Muscle of arm (tissue), 12 donors: ENCODE data around the gene ATP6V1G3. TPM values are rescaled to one million over a fixed set of nuclear protein-coding genes. Genes with fewer than 3 reads are reported as not detected.
"Not testable (repeated sequence)": the region's sequence is repeated elsewhere in the genome, so short reads cannot be mapped to it uniquely, and the experiment has no call there.

Experiments
- DNase-seq: peaks from one replicate; pipeline ENCODE4 v3.0.0-alpha.2; 2013
- polyA plus RNA-seq, 12 donors: library from polyadenylated mRNA; unstranded; fragments of 120-200 nt; gene quantifications; one replicate each; pipeline ENCODE4 v1.2.1, GENCODE V29; 2013; ENCODE audit not compliant: insufficient read length in 12 of 12

Gene ATP6V1G3
- polyA plus RNA-seq, 12 donors = not detected

DNA sequence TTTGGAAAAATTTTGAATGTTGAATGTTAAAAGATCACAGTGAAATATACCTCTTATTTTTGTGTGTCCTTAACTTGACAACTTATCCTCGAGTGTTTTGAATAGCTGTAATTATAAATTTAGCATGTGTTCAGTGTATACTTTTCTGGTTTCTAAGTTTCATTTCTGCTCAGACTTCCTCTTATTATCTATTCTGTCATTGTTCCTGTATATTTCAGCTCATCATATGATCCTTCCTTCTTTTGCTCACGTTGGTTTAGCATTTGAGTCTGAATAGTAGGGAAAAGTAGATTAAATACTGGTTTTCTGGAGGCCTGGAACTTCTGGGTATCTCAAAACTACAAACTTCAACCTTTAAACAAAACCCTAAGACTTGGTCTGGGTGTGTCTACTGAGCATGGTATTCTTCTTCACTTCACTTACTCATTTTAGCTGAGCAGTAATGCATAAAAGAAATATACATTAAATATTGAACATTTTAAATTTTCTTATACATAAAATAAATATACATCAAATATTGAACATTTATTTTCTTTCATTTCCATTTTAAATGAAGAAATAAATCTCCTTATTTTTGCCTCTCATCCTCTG, 3.3 kb upstream of the ATP6V1G3 start:
- no peak for DNase-seq

GRCh38 chr1:198542632-198543031, 2.2 kb upstream of the ATP6V1G3 start:
- no peak for DNase-seq

GRCh38 chr1:198541737-198542136, 1.3 kb upstream of the ATP6V1G3 start:
- no peak for DNase-seq

GRCh38 chr1:198538579-198539364, 1.7 kb downstream of the ATP6V1G3 start:
- DNase-seq = no peak

DNA sequence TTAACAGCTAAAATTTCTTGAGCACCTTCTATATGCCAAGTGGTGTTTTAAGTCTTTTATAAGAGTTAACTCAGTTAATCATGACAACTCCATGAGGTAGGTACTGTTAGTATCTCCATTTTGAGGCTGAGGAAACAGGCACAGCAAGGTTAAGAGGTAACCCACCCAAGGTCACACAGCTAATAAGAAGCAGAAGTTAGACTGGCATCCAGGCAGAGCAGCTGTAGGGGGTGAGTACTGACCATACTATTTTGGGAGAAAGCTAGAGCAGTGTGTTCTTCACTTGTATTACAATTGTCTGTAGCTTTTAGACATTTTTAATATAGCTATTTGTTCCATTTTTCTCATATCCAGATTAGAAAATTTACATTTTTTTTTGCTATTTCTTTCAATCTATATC, 4.8 kb downstream of the ATP6V1G3 start:
- DNase-seq = no peak

DNA sequence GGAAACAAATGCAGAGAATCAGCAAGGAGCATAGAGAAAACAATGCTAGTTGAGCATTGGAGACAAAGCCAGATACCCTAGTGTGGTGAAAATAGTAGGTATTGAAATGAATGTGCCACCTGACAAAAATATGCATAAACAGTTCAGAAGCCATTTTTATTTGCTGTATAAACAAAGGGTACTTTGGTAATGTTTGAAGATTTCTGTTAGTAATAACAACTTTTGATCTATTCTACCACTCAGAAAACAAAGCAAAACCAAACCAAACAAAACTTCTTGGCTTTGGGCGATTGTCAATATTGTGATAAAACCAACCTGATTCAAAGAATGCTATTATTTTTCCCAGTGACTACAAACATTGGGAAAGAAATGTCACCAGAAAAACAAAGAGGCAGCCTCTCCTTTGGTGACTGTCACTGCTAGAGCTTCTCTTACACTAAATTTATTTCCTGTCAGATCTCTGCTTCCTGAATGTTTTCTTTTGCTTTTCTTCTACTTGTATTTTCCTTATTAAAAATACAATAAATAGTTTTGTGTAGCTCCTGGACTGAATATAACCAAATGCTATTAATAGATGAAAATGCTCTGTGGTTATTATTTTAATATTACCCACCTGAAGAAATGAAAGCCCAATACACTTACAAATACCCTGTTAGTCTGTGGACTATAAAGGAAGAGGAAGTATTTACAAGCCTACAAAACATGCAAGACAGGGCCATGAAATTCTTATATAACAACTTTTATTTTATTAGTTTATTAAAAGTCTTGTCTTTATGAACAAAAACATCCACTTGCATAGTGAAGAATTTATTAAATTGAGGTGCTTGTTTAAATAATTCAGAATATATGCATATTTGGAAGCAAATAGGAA, 5.7 kb downstream of the ATP6V1G3 start:
- no peak for DNase-seq

DNA sequence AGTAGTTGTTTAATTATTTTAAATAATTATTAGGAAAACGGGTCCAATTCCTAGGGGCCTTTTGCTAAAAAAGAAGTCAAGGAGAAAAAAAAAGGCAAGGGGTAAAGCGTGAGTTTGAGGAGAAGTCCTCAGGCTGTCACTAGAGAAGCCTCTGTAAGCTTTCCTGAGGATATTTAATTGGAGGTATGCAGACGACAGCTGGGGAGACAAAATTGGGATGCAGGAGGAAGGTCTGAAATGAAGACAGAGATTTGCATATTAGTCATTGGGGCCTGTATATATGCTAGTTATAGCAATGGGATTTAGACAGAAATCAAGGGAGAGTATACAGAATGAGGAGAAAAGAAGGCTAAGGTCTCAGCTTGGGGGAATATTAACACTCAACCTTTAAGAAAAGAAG, 8.6 kb downstream of the ATP6V1G3 start:
- DNase-seq = no peak

- no peak for DNase-seq
These were observed 9.5 kb downstream of the ATP6V1G3 start for GRCh38 chr1:198530953-198531352.

- DNase-seq = peak; percentile 21
These were observed 11.1 kb downstream of the ATP6V1G3 start for GRCh38 chr1:198529414-198529813.

- DNase-seq = no peak
These were observed 12.1 kb downstream of the ATP6V1G3 start for GRCh38 chr1:198528364-198528763.

DNA sequence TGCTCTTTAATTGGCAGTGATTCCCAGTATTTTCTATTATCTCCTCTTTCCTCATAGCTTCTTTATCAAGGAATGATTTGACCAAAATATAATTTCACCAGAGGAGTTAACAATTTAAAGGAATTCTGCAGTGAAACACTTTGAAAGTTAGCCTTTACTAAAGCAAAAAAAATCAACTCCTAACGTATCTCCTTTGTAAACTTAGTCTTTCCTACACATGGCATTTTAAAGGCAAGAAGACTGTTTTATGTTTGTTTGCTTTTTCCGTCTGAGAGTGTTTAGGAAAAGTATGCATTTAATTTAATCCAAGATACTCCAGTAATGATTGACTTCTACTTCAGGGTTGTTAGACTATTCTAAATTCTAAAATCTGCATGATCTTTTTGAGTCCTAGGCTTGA, 15.9 kb downstream of the ATP6V1G3 start:
- no peak for DNase-seq

- not testable (repeated sequence) for DNase-seq
These were observed 16.4 kb downstream of the ATP6V1G3 start for GRCh38 chr1:198524127-198524526.

DNA sequence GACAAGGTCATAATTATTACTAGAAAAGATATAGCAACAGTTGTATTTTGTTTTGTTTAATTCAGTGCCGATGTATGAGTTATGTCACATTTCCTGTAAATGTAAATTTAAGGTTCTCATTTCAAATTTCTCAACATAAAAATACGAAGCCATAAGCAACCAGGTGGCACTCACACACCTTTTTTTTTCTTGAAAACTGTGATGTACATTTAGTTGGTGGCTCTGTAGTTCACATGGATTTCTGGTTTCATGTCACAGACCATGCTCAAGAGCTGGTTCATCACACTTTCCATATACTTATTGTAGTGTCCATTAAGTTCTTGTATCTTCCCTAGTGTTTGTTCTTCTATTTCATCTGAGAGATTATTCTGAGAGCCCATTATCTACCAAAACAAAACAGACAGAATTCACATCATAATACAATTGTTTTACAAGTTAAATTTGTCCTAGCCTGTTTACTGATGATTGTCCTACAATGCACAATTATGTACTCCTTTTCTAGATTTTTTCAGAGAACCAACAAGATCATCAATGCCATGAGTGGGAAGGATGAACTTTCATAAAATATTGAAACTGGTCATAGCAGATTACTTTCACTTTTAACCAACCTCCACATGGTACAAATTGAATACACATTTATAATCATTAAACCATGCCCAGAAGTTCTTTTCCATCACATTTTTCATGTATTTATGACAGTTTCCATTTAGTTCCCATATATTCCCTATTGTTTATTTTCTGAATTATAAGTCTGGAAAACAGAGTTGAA, 17.1 kb downstream of the ATP6V1G3 start:
- DNase-seq = no peak

DNA sequence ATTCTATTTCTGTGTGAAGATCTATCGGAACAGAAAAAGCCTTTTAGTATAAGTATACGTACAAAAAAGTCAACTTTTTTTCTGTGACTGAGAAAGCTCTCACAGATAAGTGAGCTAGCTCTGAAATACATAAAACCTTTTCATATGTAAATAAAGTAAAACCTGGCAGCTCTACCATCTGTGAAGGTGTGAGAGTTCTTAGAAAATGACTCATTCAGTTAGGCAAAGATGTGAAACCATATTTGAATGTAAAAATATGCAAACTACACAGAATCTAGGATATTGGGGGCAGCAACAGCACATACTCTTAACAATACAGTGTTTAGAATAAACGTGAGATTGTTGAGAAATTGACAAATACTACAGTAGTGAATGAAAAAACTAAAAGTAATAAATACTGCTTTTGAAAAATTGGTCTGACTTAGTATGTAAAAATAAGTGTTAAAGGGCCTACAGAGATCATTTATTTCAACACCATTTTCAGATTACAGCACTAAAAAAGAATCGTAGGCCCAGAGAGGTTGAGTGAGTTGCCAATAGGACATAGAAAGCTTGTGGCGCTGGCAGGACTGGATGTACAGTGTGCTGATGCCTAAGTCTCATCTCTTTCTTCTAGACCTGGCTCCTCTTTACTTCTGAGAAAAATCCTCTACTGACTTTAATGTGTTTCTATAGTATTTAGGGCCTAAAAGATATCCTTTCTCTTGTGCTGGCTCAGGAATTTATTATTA, 19.8 kb downstream of the ATP6V1G3 start:
- DNase-seq = no peak

DNA sequence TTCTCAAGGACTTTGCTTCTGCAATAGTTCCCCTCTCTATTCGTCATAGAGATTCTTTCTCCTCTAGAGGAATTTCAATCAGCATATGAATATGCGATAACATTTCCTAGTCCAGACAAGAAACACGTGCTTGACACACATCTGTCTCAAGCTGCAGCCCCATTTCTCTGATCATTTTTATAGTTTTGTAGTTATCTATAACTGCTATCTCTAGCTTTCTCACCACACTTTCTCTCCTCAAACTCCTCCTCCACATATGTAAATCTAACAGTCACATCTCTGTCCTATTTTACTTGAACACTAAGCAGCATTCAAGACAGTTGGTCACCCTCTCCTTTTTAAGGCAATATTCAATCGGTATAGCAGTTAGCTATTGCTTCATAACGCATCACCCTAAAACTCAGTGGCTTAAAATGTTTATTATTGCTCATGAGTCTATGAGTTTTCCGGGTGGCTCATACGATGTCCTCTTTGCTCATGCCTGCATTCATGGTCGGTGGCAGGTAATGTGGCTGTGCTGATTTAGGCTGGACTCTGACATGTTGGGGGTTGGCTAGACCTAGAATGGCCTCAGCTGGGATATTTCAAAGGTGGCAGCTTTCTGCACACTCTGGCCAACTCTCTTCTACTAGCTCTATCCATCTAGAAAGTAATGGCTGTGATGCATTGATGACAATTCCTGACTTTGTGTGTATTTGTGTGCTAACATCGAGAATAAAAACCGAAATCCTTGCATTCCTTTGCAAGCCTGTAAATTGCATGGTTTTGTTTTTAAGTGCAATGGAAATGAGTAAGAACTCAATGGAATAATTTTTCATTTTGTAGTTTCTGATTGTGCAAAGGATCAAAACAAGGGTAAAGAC, 20.6 kb downstream of the ATP6V1G3 start:
- DNase-seq = no peak

DNA sequence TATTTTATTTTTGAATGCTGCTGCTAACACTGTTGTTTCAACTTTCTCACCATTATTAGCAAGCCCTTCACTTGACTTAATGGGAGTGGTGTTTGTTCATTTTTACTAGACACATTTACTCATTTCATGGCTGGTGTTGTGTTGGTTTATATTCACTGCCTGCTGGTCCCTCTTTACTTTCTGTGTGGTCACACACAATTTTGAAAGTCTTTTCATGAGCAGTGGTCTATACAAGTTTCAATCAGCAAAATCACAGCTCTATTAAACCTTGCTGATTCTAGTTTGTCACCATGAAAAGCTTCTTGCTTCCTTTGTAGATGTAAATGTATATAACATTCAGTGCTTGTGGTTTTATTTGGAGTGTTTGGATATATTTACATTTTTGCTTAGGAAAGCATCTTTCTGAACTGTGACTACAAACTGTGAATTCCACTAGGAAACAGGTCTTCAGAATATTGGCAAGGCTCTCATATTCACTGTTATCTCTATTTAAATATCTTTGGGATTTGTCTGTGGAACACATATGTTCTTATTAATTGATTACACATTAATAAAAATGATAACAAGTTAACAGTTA, 22.8 kb downstream of the ATP6V1G3 start:
- no peak for DNase-seq

GRCh38 chr1:198500096-198500495, 40.4 kb downstream of the ATP6V1G3 start:
- no peak for DNase-seq

- DNase-seq = no peak
These were observed 40.9 kb downstream of the ATP6V1G3 start for GRCh38 chr1:198499588-198499987.

DNA sequence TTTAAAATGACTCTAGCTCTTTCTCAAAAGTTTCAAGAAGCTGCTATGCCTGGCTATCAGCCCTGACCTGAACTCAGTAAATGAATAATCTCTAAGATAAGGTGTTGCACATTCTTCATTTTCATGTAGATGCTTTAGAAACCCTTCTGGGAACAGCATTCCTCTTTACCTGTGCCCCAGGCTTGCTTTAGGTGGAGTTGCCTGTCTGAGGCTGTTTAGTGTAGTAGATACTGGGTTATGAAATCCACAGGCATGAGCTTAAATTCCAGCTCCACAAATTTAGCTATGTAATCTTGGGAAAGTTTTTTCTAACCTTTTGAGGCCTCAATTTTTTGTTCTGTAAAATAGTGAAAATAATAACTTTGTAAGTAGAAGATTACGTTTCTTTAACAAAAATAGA, 41.6 kb downstream of the ATP6V1G3 start:
- no peak for DNase-seq

DNA sequence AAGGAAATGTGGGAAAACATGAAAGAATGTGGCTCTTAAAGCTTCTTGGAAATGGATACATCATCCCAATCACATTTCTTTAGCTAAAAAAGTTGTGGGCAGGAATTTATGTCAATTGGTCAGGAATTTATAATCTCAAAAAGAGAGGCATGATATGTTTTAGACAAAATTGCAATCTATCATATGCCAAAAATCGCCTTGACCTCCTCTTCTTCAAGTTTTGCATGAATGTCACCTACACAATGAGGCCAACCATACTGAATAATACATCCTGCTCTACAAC, 42.4 kb downstream of the ATP6V1G3 start:
- no peak for DNase-seq
